ENCODE data around the gene EPS8. TPM values are rescaled to one million over a fixed set of nuclear protein-coding genes. Genes with fewer than 3 reads are reported as not detected.
A peak's percentile ranks its signal among the peaks of the same experiment; 100 is the strongest.

EPS8 gene
- total RNA-seq, 1 donor = 100 TPM

GRCh38 chr12:15664491-15664890 is 124.7 kb downstream of the EPS8 start:
- DNase-seq (ENCODE audit: low read depth) = peak; percentile 30
- no peak for TF ChIP-seq CTCF (IDR thresholded peaks at IDR 0.05; ENCODE audit: insufficient read depth, low read depth, low read length)
- no peak overlapping the region for H3K4me3 ChIP-seq (ENCODE audit: low read depth, low read length)

GRCh38 chr12:15662983-15663659 is 126.1 kb downstream of the EPS8 start:
- no peak overlapping the region for H3K4me3 ChIP-seq (ENCODE audit: low read depth, low read length)
- DNase-seq (ENCODE audit: low read depth) = no peak
- TF ChIP-seq CTCF (IDR thresholded peaks at IDR 0.05; ENCODE audit: insufficient read depth, low read depth, low read length) = no peak

- H3K4me3 ChIP-seq (ENCODE audit: low read depth, low read length) = no peak overlapping the region
- peak; percentile 86 for DNase-seq (ENCODE audit: low read depth)
- TF ChIP-seq CTCF (IDR thresholded peaks at IDR 0.05; ENCODE audit: insufficient read depth, low read depth, low read length) = no peak
Observed at GRCh38 chr12:15662303-15662980, 126.7 kb downstream of the EPS8 start.

- no peak overlapping the region for H3K4me3 ChIP-seq (ENCODE audit: low read depth, low read length)
- no peak for TF ChIP-seq CTCF (IDR thresholded peaks at IDR 0.05; ENCODE audit: insufficient read depth, low read depth, low read length)
- no peak for DNase-seq (ENCODE audit: low read depth)
Observed at GRCh38 chr12:15651371-15651770, 137.8 kb downstream of the EPS8 start.

- TF ChIP-seq CTCF (IDR thresholded peaks at IDR 0.05; ENCODE audit: insufficient read depth, low read depth, low read length) = no peak
- no peak overlapping the region for H3K4me3 ChIP-seq (ENCODE audit: low read depth, low read length)
- DNase-seq (ENCODE audit: low read depth) = peak; percentile 98
Observed at GRCh38 chr12:15650399-15651128, 138.6 kb downstream of the EPS8 start.

GRCh38 chr12:15649347-15649746 is 139.8 kb downstream of the EPS8 start:
- no peak overlapping the region for H3K4me3 ChIP-seq (ENCODE audit: low read depth, low read length)
- no peak for DNase-seq (ENCODE audit: low read depth)
- TF ChIP-seq CTCF (IDR thresholded peaks at IDR 0.05; ENCODE audit: insufficient read depth, low read depth, low read length) = no peak
